GM23338 (cell line): Measurements from ENCODE around the gene PTPRN2. TPM values are rescaled to one million over a fixed set of nuclear protein-coding genes. Genes with fewer than 3 reads are reported as not detected.

Source experiments
- ATAC-seq: fragments of 200-7000 bp; cut with Tn5 transposase; 3 replicates; pipeline ENCODE4 v1.9.1; 2020
- DNase-seq: peaks from one replicate; pipeline ENCODE4 v3.0.0-alpha.2; 2015; ENCODE audit warnings: low spot score
- H2AFZ ChIP-seq: fragments of 200-600 bp; sonication (generic); 2 replicates; pipeline ENCODE4 v1.8.0; 2016; ENCODE audit warnings: antibody characterized with exemption, mild to moderate bottlenecking, moderate library complexity
- H3F3A ChIP-seq: fragments of 200-600 bp; sonication (generic); replicated peaks from 2 replicates; pipeline ENCODE4 v1.8.0; 2017; ENCODE audit warnings: antibody characterized with exemption, mixed run types, low read depth
- H3K27ac ChIP-seq: fragments of 200-600 bp; sonication (generic); 2 replicates; pipeline ENCODE4 v1.6.1; 2016; ENCODE audit warnings: low read depth
- H3K27me3 ChIP-seq: fragments of 200-600 bp; sonication (generic); 2 replicates; pipeline ENCODE4 v1.8.0; 2016; ENCODE audit warnings: mild to moderate bottlenecking, mixed run types, moderate library complexity; ENCODE audit not compliant: insufficient read depth
- H3K36me3 ChIP-seq: fragments of 200-600 bp; sonication (generic); 2 replicates; pipeline ENCODE4 v1.8.0; 2016; ENCODE audit warnings: mild to moderate bottlenecking; ENCODE audit not compliant: insufficient read depth
- H3K4me1 ChIP-seq: fragments of 200-600 bp; sonication (generic); 2 replicates; pipeline ENCODE4 v1.8.0; 2016; ENCODE audit warnings: mild to moderate bottlenecking, moderate library complexity; ENCODE audit not compliant: insufficient read depth
- H3K4me2 ChIP-seq: fragments of 200-600 bp; sonication (generic); 2 replicates; pipeline ENCODE4 v1.7.1; 2017; ENCODE audit warnings: mixed run types
- H3K4me3 ChIP-seq: fragments of 200-600 bp; sonication (generic); 2 replicates; pipeline ENCODE4 v1.6.1; 2016; ENCODE audit warnings: mixed run types
- H3K79me2 ChIP-seq: fragments of 200-600 bp; sonication (generic); replicated peaks from 2 replicates; pipeline ENCODE4 v1.8.0; 2017; ENCODE audit warnings: mild to moderate bottlenecking; ENCODE audit not compliant: insufficient read depth
- H3K9me2 ChIP-seq: fragments of 200-600 bp; sonication (generic); 2 replicates; pipeline ENCODE4 v1.8.0; 2017; ENCODE audit not compliant: insufficient read depth
- H4K20me1 ChIP-seq: fragments of 200-600 bp; sonication (generic); replicated peaks from 2 replicates; pipeline ENCODE4 v1.8.0; 2017; ENCODE audit warnings: mild to moderate bottlenecking; ENCODE audit not compliant: insufficient read depth
- H3K27ac Mint-ChIP-seq: 2 replicates; pipeline ENCODE4 v1.8.0; 2020; ENCODE audit warnings: inconsistent platforms, mild to moderate bottlenecking, moderate library complexity, mixed read lengths
- H3K27me3 Mint-ChIP-seq: 3 replicates; pipeline ENCODE4 v1.8.0; 2022; ENCODE audit warnings: low read depth, mild to moderate bottlenecking, moderate library complexity, mixed read lengths, inconsistent platforms; ENCODE audit not compliant: insufficient read depth, poor library complexity
- H3K36me3 Mint-ChIP-seq: 3 replicates; pipeline ENCODE4 v1.8.0; 2021; ENCODE audit warnings: low read depth, mild to moderate bottlenecking, inconsistent platforms, moderate library complexity, mixed read lengths
- H3K4me1 Mint-ChIP-seq: 3 replicates; pipeline ENCODE4 v1.8.0; 2020; ENCODE audit warnings: mild to moderate bottlenecking, inconsistent platforms, mixed read lengths
- H3K4me3 Mint-ChIP-seq: 3 replicates; pipeline ENCODE4 v1.8.0; 2021; ENCODE audit warnings: moderate library complexity, mild to moderate bottlenecking, inconsistent platforms, mixed read lengths
- H3K9me3 Mint-ChIP-seq: 3 replicates; pipeline ENCODE4 v1.8.0; 2020; ENCODE audit warnings: moderate library complexity, mild to moderate bottlenecking, inconsistent platforms, mixed read lengths
- CREB1 ChIP-seq: fragments of 250-450 bp; sonication (Bioruptor Pico); IDR thresholded peaks from 2 replicates; pipeline ENCODE4 v1.5.0; 2020; ENCODE audit warnings: low read depth, mild to moderate bottlenecking, moderate library complexity
- CTCF ChIP-seq, 2 experiments: fragments of 200-600 bp in 1 of 2; sonication (generic) in 1 of 2; conservative IDR thresholded peaks; 2 replicates each; pipeline versions ENCODE4 v1.5.1 to v1.6.1; 2016 to 2017; ENCODE audit warnings: antibody characterized with exemption in 2 of 2, low read depth in 2 of 2, mild to moderate bottlenecking in 2 of 2, moderate library complexity in 1 of 2
- ETS1 ChIP-seq: IDR thresholded peaks from 2 replicates; pipeline ENCODE4 v1.6.1; 2016; ENCODE audit warnings: antibody characterized with exemption
- EZH2 ChIP-seq: fragments of 200-600 bp; sonication (generic); IDR thresholded peaks from one replicate; pipeline ENCODE4 v1.8.0; 2017; ENCODE audit warnings: antibody characterized with exemption, mild to moderate bottlenecking, low read depth; ENCODE audit not compliant: unreplicated experiment
- EZH2phosphoT487 ChIP-seq: fragments of 200-600 bp; sonication (generic); IDR thresholded peaks from one replicate; pipeline ENCODE4 v1.8.1; 2018; ENCODE audit warnings: antibody characterized with exemption; ENCODE audit not compliant: unreplicated experiment
- JUNB ChIP-seq: IDR thresholded peaks from one replicate; pipeline ENCODE4 v1.6.1; 2016; ENCODE audit warnings: antibody characterized with exemption; ENCODE audit not compliant: unreplicated experiment
- NANOG ChIP-seq: IDR thresholded peaks from 2 replicates; pipeline ENCODE4 v1.6.1; 2016; ENCODE audit warnings: antibody characterized with exemption, borderline replicate concordance
- POLR2AphosphoS5 ChIP-seq: IDR thresholded peaks from 2 replicates; pipeline ENCODE4 v1.6.1; 2016; ENCODE audit warnings: antibody characterized with exemption, low read depth
- REST ChIP-seq: IDR thresholded peaks from one replicate; pipeline ENCODE4 v1.6.1; 2018; ENCODE audit warnings: antibody characterized with exemption; ENCODE audit not compliant: unreplicated experiment
- STAT1 ChIP-seq: IDR thresholded peaks from one replicate; pipeline ENCODE4 v1.6.1; 2016; ENCODE audit warnings: antibody characterized with exemption; ENCODE audit not compliant: unreplicated experiment
- ZNF114 ChIP-seq: fragments of 250-450 bp; sonication (Bioruptor Pico); IDR thresholded peaks from 2 replicates; pipeline ENCODE4 v1.5.0; 2020; ENCODE audit warnings: mild to moderate bottlenecking, moderate library complexity
- ZNF331 ChIP-seq: fragments of 250-450 bp; sonication (Bioruptor Pico); IDR thresholded peaks from 2 replicates; pipeline ENCODE4 v1.5.0; 2020; ENCODE audit warnings: low read depth, mild to moderate bottlenecking, moderate library complexity
- ZNF462 ChIP-seq: fragments of 250-450 bp; sonication (Bioruptor Pico); IDR thresholded peaks from 2 replicates; pipeline ENCODE4 v1.5.0; 2020; ENCODE audit warnings: mild to moderate bottlenecking, moderate library complexity
- polyA plus RNA-seq: library from polyadenylated mRNA; unstranded; fragments of >200 nt; fragmentation: Nextera tagmentation; extraction: Ambion mirVana; gene quantifications from 2 replicates; pipeline ENCODE4 v1.2.1, GENCODE V29; 2016
- total RNA-seq: library from RNA; depleted of rRNA; stranded (reverse); fragments of >200 nt; shearing (Covaris generic); gene quantifications from 2 replicates; pipeline ENCODE4 v1.2.3, GENCODE V29; 2014

Gene PTPRN2
- total and polyA plus RNA-seq, 2 experiments from 2014 or later, result 0.87 to 4.0 TPM

GRCh38 chr7:158139499-158139898, 448.1 kb downstream of the PTPRN2 start:
- H3K36me3 ChIP-seq, result no peaks in the 10 kb centered on the region; the same call in 1 of the 2 replicates
- no peaks in the 10 kb centered on the region for H3K4me1 Mint-ChIP-seq
- H3K4me1 ChIP-seq, result no peaks in the 10 kb centered on the region
- no peak overlapping the region for H3K4me3 ChIP-seq
- no peak for ATAC-seq
- no peak overlapping the region for H2AFZ ChIP-seq
- peaks cover 68% of the 10 kb centered on the region for H3K36me3 Mint-ChIP-seq
- peaks cover 95% of the 10 kb centered on the region for H3K9me3 Mint-ChIP-seq
- H3K27me3 ChIP-seq, result no peaks in the 10 kb centered on the region
- H3K4me3 Mint-ChIP-seq, result no peak overlapping the region
- no peaks in the 10 kb centered on the region for H3K9me2 ChIP-seq
- H4K20me1 ChIP-seq, result no peaks in the 10 kb centered on the region
- TF ChIP-seq STAT1 (no peak), CTCF (conservative IDR thresholded peaks at IDR 0.05; ENCODE audit: low read depth in 2 of 2) (no peak), ZNF462 (CRISPR knock-in tag) (no peak), POLR2AphosphoS5 (no peak), EZH2phosphoT487 (no peak), CREB1 (no peak), ZNF331 (CRISPR knock-in tag) (no peak), JUNB (no peak), EZH2 (no peak), NANOG (no peak), REST (no peak), ETS1 (no peak), ZNF114 (no peak)
- no peak for DNase-seq
- no peak overlapping the region for H3K4me2 ChIP-seq
- H3K27ac Mint-ChIP-seq, result no peak overlapping the region
- no peaks in the 10 kb centered on the region for H3F3A ChIP-seq
- peaks cover 4% of the 10 kb centered on the region for H3K27me3 Mint-ChIP-seq
- no peak overlapping the region for H3K27ac ChIP-seq
- H3K79me2 ChIP-seq, result no peaks in the 10 kb centered on the region
